Tibial nerve (tissue), 4 donors: Measurements from ENCODE around the gene BCAS3. TPM values are rescaled to one million over a fixed set of nuclear protein-coding genes. Genes with fewer than 3 reads are reported as not detected.
A peak's percentile ranks its signal among the peaks of the same experiment; 100 is the strongest.

Source experiments
- DNase-seq, 2 donors: peaks; one replicate each; pipeline ENCODE4 v3.0.0-alpha.2; 2019; ENCODE audit warnings: low spot score in 2 of 2
- H3K27ac ChIP-seq, 4 donors: fragments of 200-600 bp; sonication (generic) in 3 of 4; one replicate each; pipeline ENCODE4 v1.5.1; 2017 to 2019; ENCODE audit warnings: mild to moderate bottlenecking in 1 of 4
- H3K27me3 ChIP-seq, 2 donors: fragments of 200-600 bp; sonication (generic) in 1 of 2; one replicate each; pipeline versions ENCODE4 v1.5.1 to v1.6.0; 2017 to 2019
- H3K36me3 ChIP-seq, 3 donors: fragments of 200-600 bp; sonication (generic); one replicate each; pipeline ENCODE4 v1.5.1; 2018 to 2019
- H3K4me1 ChIP-seq, 4 donors: fragments of 200-600 bp; sonication (generic) in 3 of 4; one replicate each; pipeline ENCODE4 v1.5.1; 2017 to 2019
- H3K4me3 ChIP-seq, 4 donors: fragments of 200-600 bp; sonication (generic) in 3 of 4; one replicate each; pipeline ENCODE4 v1.5.1; 2017 to 2019; ENCODE audit warnings: mild to moderate bottlenecking in 1 of 4, moderate library complexity in 1 of 4
- H3K9me3 ChIP-seq, 4 donors: fragments of 200-600 bp; sonication (generic) in 3 of 4; one replicate each; pipeline ENCODE4 v1.5.1; 2017 to 2019
- EP300 ChIP-seq, 2 donors: sonication (generic); formaldehyde crosslinking; IDR thresholded peaks; one replicate each; pipeline ENCODE4 v1.6.1; 2017; ENCODE audit warnings: antibody characterized with exemption in 2 of 2, mild to moderate bottlenecking in 1 of 2
- POLR2A ChIP-seq, 2 donors: fragments of 450-650 bp; IDR thresholded peaks; one replicate each; pipeline ENCODE4 v1.6.1; 2017; ENCODE audit warnings: antibody characterized with exemption in 2 of 2, mild to moderate bottlenecking in 2 of 2, moderate library complexity in 2 of 2
- WGBS, 2 donors: methylation state at CpG; one replicate each; pipeline ENCODE4 v1.1.5; 2018; 5-methylcytosine and 5-hydroxymethylcytosine counted together
- total RNA-seq, 4 donors: library from RNA; depleted of rRNA; stranded (reverse); fragments of >200 nt; gene quantifications; one replicate each; pipeline ENCODE4 v1.1.0, GENCODE V29; 2016
- TF ChIP-seq, protein P1 (sequence below), 5 experiments: fragments of 200-600 bp in 3 of 5; fragments of 450-650 bp in 2 of 5; sonication (generic) in 3 of 5; IDR thresholded peaks; one replicate each; pipeline ENCODE4 v1.5.1; 2016 to 2019; ENCODE audit warnings: antibody characterized with exemption in 5 of 5, mild to moderate bottlenecking in 3 of 5, moderate library complexity in 2 of 5

The BCAS3 gene
- total RNA-seq, 4 donors from 2014 or later, result 26.4 to 48.1 (median 44.8) TPM

DNA sequence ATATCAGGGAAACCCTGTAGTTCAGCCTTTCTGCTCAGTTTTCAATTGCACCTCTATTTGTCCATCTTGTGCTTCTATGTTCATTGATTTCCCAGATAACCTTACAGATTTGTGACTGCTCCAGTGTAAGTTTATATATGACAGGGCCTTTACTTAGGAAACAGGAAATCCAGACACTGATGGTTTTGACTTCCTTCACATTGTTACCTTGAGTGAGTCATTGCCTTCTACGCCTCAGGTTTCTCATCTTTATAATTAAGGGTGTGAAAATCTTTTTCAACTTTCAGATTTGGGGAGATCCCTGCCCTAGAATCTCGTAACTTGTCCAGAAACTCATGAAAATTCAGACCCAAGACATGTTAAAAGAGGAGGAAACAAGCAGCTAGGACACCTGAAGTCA is 379.6 kb downstream of the BCAS3 start:
- H3K36me3 ChIP-seq, result no peaks in the 10 kb centered on the region
- 89 to 92% methylated on average over 2 of the region's 2 CpGs for WGBS, 2 donors
- TF ChIP-seq POLR2A (IDR thresholded peaks at IDR 0.05) (no peak), EP300 (IDR thresholded peaks at IDR 0.05) (no peak)
- TF ChIP-seq, protein P1, sequence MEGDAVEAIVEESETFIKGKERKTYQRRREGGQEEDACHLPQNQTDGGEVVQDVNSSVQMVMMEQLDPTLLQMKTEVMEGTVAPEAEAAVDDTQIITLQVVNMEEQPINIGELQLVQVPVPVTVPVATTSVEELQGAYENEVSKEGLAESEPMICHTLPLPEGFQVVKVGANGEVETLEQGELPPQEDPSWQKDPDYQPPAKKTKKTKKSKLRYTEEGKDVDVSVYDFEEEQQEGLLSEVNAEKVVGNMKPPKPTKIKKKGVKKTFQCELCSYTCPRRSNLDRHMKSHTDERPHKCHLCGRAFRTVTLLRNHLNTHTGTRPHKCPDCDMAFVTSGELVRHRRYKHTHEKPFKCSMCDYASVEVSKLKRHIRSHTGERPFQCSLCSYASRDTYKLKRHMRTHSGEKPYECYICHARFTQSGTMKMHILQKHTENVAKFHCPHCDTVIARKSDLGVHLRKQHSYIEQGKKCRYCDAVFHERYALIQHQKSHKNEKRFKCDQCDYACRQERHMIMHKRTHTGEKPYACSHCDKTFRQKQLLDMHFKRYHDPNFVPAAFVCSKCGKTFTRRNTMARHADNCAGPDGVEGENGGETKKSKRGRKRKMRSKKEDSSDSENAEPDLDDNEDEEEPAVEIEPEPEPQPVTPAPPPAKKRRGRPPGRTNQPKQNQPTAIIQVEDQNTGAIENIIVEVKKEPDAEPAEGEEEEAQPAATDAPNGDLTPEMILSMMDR (IDR thresholded peaks at IDR 0.05), result no peak
- H3K27ac ChIP-seq, result no peak overlapping the region
- H3K4me1 ChIP-seq, result peaks cover 0 to 2% (median 0%) of the 10 kb centered on the region in 4 donors
- no peak for DNase-seq
- H3K9me3 ChIP-seq, result no peaks in the 10 kb centered on the region
- no peaks in the 10 kb centered on the region for H3K27me3 ChIP-seq
- no peak overlapping the region for H3K4me3 ChIP-seq

DNA sequence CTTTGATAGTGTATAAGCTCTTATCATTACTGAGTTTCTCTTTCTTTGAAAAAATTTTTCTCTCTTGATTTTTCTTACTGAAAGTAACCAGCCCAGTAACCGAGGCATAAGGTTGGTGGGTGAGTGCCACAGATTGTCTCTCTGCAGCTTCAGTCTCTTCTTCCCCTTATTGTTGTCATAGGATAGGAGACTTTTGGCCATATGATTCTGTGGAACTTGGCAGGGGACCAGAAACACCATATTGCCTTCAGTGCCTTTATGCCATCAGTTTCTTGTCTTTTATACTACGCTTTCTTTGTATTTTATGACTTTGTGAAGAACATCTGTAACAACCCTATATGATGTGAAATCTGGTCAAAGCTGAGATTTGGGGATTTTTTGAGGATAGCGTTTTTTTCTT is 380.4 kb downstream of the BCAS3 start:
- TF ChIP-seq POLR2A (IDR thresholded peaks at IDR 0.05), result no peak
- TF ChIP-seq EP300 (IDR thresholded peaks at IDR 0.05), result no peak
- TF ChIP-seq, protein P1 (IDR thresholded peaks at IDR 0.05), result no peak
- no peak for DNase-seq
- H3K4me3 ChIP-seq, result no peak overlapping the region
- H3K4me1 ChIP-seq, result peaks cover 0 to 2% (median 0%) of the 10 kb centered on the region in 4 donors
- H3K9me3 ChIP-seq, result no peaks in the 10 kb centered on the region
- H3K27me3 ChIP-seq, result no peaks in the 10 kb centered on the region
- H3K36me3 ChIP-seq, result no peaks in the 10 kb centered on the region
- 93% methylated on average over 3 of the region's 3 CpGs for WGBS, 2 donors
- no peak overlapping the region for H3K27ac ChIP-seq

DNA sequence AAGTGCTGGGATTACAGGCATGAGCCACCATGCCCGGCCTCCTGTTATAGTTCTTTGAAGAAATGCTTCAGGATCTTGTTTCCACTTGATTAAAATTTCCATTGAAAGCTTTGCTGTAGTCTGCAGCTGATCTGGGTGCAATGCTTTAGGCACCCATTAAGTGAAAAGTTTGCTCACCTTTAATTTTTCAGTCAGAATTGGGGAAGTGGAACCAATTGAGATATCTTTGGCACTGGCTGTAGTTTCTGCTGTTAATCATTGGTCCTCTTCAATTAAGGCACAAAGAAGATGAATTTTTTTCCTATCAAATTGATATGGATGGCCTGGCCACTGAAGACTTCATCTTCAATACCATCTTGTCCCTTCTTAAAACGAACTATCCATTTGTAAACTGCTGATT is 385.9 kb downstream of the BCAS3 start:
- WGBS, 2 donors, result 92 to 98% methylated on average over 2 of the region's 2 CpGs
- no peak for DNase-seq
- Histone ChIP-seq H3K36me3 (no peaks in the 10 kb centered on the region), H3K9me3 (no peaks in the 10 kb centered on the region), H3K4me1 (peaks cover 0 to 24% (median 2%) of the 10 kb centered on the region in 4 donors), H3K4me3 (no peak overlapping the region), H3K27me3 (no peaks in the 10 kb centered on the region), H3K27ac (no peak overlapping the region)
- TF ChIP-seq POLR2A (IDR thresholded peaks at IDR 0.05) (no peak), EP300 (IDR thresholded peaks at IDR 0.05) (no peak)
- TF ChIP-seq, protein P1 (IDR thresholded peaks at IDR 0.05), result no peak

DNA sequence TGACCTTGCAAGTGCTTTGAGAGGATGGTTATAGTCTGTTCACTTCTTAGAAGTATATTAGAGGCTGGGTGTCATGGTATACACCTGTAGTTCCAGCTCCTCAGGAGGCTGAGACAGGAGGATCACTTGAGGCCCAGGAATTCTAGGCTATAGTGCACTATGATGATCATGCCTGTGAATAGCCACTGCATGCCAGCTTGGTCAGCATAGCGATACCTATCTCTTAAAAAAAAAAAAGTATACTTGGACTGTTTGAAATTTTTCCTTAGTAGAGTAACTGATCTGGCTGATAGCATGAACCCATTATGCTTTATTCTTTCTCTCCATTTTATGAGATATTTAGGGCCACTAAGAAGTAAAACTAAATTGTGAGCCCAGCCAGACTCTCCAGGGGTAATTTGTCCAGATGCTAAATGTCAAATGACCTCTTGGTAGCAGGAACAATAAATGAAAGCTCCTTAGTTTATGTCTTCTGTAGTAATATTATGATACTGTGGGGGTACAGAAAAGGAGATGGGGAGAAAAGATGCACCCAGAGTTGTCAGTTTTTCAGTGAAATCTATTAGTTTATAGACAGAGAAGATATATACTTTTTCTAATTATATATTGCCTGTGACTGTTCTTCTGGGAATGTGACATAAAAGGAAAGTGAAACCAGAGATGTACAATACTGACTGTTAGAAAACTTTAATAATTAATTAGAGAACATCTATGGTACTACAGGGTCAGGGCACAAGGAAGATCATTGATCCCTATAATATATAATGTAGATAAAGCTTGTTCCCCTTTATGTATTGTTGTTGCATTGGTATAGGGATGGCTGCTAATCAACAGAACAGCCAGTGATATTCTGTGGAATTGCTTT is 386.7 kb downstream of the BCAS3 start:
- DNase-seq, result no peak
- Histone ChIP-seq H3K4me3 (no peak overlapping the region), H3K4me1 (peaks cover 0 to 24% (median 2%) of the 10 kb centered on the region in 4 donors), H3K27ac (peak overlapping the region in 1 of 4 donors; percentile 35), H3K36me3 (no peaks in the 10 kb centered on the region), H3K9me3 (no peaks in the 10 kb centered on the region), H3K27me3 (no peaks in the 10 kb centered on the region)
- 92 to 96% methylated on average over 1 of the region's 1 CpG for WGBS, 2 donors
- TF ChIP-seq POLR2A (IDR thresholded peaks at IDR 0.05), result no peak
- TF ChIP-seq EP300 (IDR thresholded peaks at IDR 0.05), result no peak
- TF ChIP-seq, protein P1 (IDR thresholded peaks at IDR 0.05), result no peak

DNA sequence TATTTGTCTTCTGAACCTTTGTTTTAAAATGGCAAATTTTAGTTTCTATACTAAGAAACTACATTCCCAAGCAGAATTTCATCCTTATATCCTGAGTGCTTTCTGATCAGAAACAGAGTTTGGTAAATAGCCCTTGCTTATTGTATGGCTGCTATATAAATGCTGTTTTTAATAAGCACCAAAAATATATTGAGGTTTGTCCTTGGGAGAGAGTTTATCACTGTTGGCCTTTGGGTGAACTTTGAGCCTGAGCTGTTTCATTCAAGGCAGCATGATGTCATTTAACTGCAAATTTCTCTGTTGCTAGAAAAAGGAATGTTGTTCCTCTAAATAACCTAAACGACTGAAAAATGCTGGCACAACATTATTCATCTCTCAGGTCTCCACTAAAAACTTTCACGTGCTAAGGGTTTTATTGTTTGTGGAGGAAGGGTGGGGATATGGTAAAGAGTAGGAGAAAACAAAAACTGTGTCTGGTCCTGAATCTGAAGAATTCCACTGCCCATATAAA is 387.7 kb downstream of the BCAS3 start:
- H3K4me1 ChIP-seq, result peaks cover 0 to 24% (median 2%) of the 10 kb centered on the region in 4 donors
- WGBS, 2 donors, result 3 to 9% methylated on average over 2 of the region's 2 CpGs
- no peaks in the 10 kb centered on the region for H3K9me3 ChIP-seq
- no peaks in the 10 kb centered on the region for H3K27me3 ChIP-seq
- H3K36me3 ChIP-seq, result no peaks in the 10 kb centered on the region
- no peak for DNase-seq
- no peak overlapping the region for H3K4me3 ChIP-seq
- TF ChIP-seq EP300 (IDR thresholded peaks at IDR 0.05), result no peak
- TF ChIP-seq POLR2A (IDR thresholded peaks at IDR 0.05), result no peak
- TF ChIP-seq, protein P1 (IDR thresholded peaks at IDR 0.05), result no peak
- H3K27ac ChIP-seq, result peak overlapping the region in 2 of 4 donors; percentile 5 to 35
